Mesenchymal stem cell (in vitro differentiated cells and primary cell): ENCODE data around the gene RAB1A.
A peak's percentile ranks its signal among the peaks of the same experiment; 100 is the strongest.

Experiments used
- DNase-seq: peaks from one replicate; pipeline ENCODE4 v3.0.0-alpha.2; 2013
- H2AFZ ChIP-seq: one replicate; pipeline ENCODE4 v1.6.1; 2013; ENCODE audit warnings: low read depth, mild to moderate bottlenecking, control low read depth, inconsistent platforms, low read length, moderate library complexity
- H2AK5ac ChIP-seq: 2 replicates; pipeline ENCODE4 v1.6.1; 2013; ENCODE audit warnings: low read length, moderate library complexity, mild to moderate bottlenecking, inconsistent platforms; ENCODE audit not compliant: severe bottlenecking
- H2BK120ac ChIP-seq: one replicate; pipeline ENCODE4 v1.6.1; 2013; ENCODE audit warnings: low read depth, mild to moderate bottlenecking, inconsistent platforms, low read length, moderate library complexity
- H2BK12ac ChIP-seq, 2 experiments: one replicate each; pipeline ENCODE4 v1.6.1; 2013; ENCODE audit warnings: inconsistent platforms in 2 of 2, low read length in 2 of 2, mild to moderate bottlenecking in 2 of 2, moderate library complexity in 2 of 2, control low read depth in 1 of 2
- H2BK15ac ChIP-seq: one replicate; pipeline ENCODE4 v1.6.1; 2013; ENCODE audit warnings: mild to moderate bottlenecking, low read depth, inconsistent platforms; ENCODE audit not compliant: poor library complexity, severe bottlenecking
- H2BK5ac ChIP-seq: 2 replicates; pipeline ENCODE4 v1.6.1; 2013; ENCODE audit warnings: low read depth, mild to moderate bottlenecking, low read length, control low read depth, inconsistent platforms; ENCODE audit not compliant: poor library complexity, severe bottlenecking
- H3K14ac ChIP-seq, 2 experiments: one replicate each; pipeline ENCODE4 v1.6.1; 2013; ENCODE audit warnings: inconsistent platforms in 2 of 2, low read length in 2 of 2, control low read depth in 1 of 2, mild to moderate bottlenecking in 1 of 2, moderate library complexity in 1 of 2
- H3K18ac ChIP-seq, 2 experiments: one replicate each; pipeline ENCODE4 v1.6.1; 2013; ENCODE audit warnings: inconsistent platforms in 2 of 2, low read length in 2 of 2, control low read depth in 1 of 2, low read depth in 1 of 2, mild to moderate bottlenecking in 1 of 2
- H3K23ac ChIP-seq, 2 experiments: one replicate each; pipeline ENCODE4 v1.6.1; 2013; ENCODE audit warnings: inconsistent platforms in 2 of 2, low read length in 2 of 2, mild to moderate bottlenecking in 2 of 2, moderate library complexity in 2 of 2, control low read depth in 1 of 2
- H3K27ac ChIP-seq: 2 replicates; pipeline ENCODE4 v1.5.1; 2013; ENCODE audit warnings: mild to moderate bottlenecking, moderate library complexity, low read length, control low read depth, inconsistent platforms; ENCODE audit not compliant: poor library complexity, severe bottlenecking
- H3K27me3 ChIP-seq, 2 experiments: 2 replicates each; pipeline versions ENCODE4 v1.6.1 to v1.7.0; 2013; ENCODE audit warnings: low read length in 2 of 2, mild to moderate bottlenecking in 2 of 2, moderate library complexity in 2 of 2, control low read depth in 1 of 2, inconsistent platforms in 1 of 2; ENCODE audit not compliant: control insufficient read depth in 1 of 2, insufficient read depth in 1 of 2
- H3K36me3 ChIP-seq, 2 experiments: 2 replicates each; pipeline versions ENCODE4 v1.6.1 to v1.7.0; 2013; ENCODE audit warnings: low read length in 2 of 2, control low read depth in 1 of 2, inconsistent platforms in 1 of 2, low read depth in 1 of 2, mild to moderate bottlenecking in 1 of 2; ENCODE audit not compliant: insufficient read depth in 2 of 2, control insufficient read depth in 1 of 2
- H3K4ac ChIP-seq, 2 experiments: one replicate each; pipeline ENCODE4 v1.6.1; 2013; ENCODE audit warnings: inconsistent platforms in 2 of 2, low read length in 2 of 2, mild to moderate bottlenecking in 2 of 2, moderate library complexity in 2 of 2, control low read depth in 1 of 2, low read depth in 1 of 2
- H3K4me1 ChIP-seq: 2 replicates; pipeline ENCODE4 v1.6.1; 2013; ENCODE audit warnings: low read depth, low read length, control low read depth; ENCODE audit not compliant: control insufficient read depth, insufficient read depth
- H3K4me2 ChIP-seq: 2 replicates; pipeline ENCODE4 v1.6.1; 2013; ENCODE audit warnings: low read length, mild to moderate bottlenecking, inconsistent platforms; ENCODE audit not compliant: poor library complexity, severe bottlenecking
- H3K4me3 ChIP-seq, 2 experiments: 2 replicates each; pipeline versions ENCODE4 v1.5.1 to v1.7.0; 2013; ENCODE audit warnings: low read length in 2 of 2, mild to moderate bottlenecking in 2 of 2, control low read depth in 1 of 2, low read depth in 1 of 2; ENCODE audit not compliant: insufficient read depth in 1 of 2
- H3K79me1 ChIP-seq: replicated peaks from 2 replicates; pipeline ENCODE4 v1.6.1; 2013; ENCODE audit warnings: mild to moderate bottlenecking, control low read depth, low read length, inconsistent platforms; ENCODE audit not compliant: poor library complexity, severe bottlenecking
- H3K9ac ChIP-seq: 2 replicates; pipeline ENCODE4 v1.7.0; 2013; ENCODE audit warnings: mild to moderate bottlenecking, low read length, moderate library complexity
- H3K9me3 ChIP-seq: 2 replicates; pipeline ENCODE4 v1.7.0; 2013; ENCODE audit warnings: mild to moderate bottlenecking, low read length; ENCODE audit not compliant: control insufficient read depth
- H4K8ac ChIP-seq: one replicate; pipeline ENCODE4 v1.6.1; 2013; ENCODE audit warnings: inconsistent platforms, mild to moderate bottlenecking, low read length, moderate library complexity
- H4K91ac ChIP-seq: one replicate; pipeline ENCODE4 v1.6.1; 2013; ENCODE audit warnings: mild to moderate bottlenecking, low read length, inconsistent platforms
- WGBS: methylation state at CpG from one replicate; pipeline ENCODE4 v1.1.7; 2013; ENCODE audit warnings: mixed read lengths; 5-methylcytosine and 5-hydroxymethylcytosine counted together

Gene RAB1A

DNA sequence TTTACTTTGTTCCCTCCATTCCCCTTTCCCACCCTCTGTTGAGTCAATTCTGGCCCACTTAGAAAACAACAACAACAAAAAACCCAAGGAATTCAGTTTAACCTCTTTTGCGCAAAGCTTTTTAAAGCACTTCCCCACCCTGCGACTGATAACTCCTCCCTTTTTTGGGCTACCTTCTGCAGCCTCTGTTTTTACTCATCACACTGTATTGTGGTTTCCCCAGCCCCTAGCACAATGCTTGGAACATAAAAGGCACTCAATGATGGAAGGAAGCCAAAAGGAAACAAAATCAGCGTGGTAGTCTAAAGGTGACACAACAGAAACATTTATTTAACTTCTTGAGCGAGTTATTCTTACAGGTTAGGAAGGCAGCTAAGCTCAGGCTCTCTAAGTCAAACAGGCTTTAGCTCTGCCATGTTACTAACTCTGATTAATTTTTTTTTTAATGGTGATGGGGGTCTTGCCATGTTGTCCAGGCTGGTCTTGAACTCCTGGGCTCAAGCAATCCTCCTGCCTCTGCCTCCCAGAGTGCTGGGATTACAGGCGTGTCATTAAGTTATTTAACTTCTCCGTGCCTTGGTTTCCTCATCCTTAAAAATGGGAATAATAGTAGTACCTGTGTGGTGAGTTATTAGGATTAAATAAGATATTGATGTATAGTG lies 72.4 kb downstream of the RAB1A start:
- peak overlapping the region in 1 of 2 experiments; percentile 92 for H3K4me3 ChIP-seq
- no peak overlapping the region for H2AFZ ChIP-seq
- no peak overlapping the region for H3K4ac ChIP-seq
- H3K18ac ChIP-seq: no peak overlapping the region
- H3K14ac ChIP-seq: no peak overlapping the region
- no peak overlapping the region for H2BK15ac ChIP-seq
- no peak overlapping the region for H2BK12ac ChIP-seq
- no peak overlapping the region for H2BK120ac ChIP-seq
- no peaks in the 10 kb centered on the region for H3K9me3 ChIP-seq
- DNase-seq: no peak
- peaks cover 0 to 5% of the 10 kb centered on the region in 2 experiments for H3K36me3 ChIP-seq
- no peak overlapping the region for H3K27ac ChIP-seq
- H3K23ac ChIP-seq: no peak overlapping the region
- peaks cover 15% of the 10 kb centered on the region for H3K79me1 ChIP-seq
- H3K4me1 ChIP-seq: peaks cover 8% of the 10 kb centered on the region
- 86% methylated on average over 6 of the region's 6 CpGs for WGBS
- H2AK5ac ChIP-seq: no peak overlapping the region
- peak overlapping the region; percentile 36 for H3K4me2 ChIP-seq
- no peak overlapping the region for H4K91ac ChIP-seq
- no peak overlapping the region for H4K8ac ChIP-seq
- peak overlapping the region; percentile 94 for H3K9ac ChIP-seq
- peaks cover 0 to 7% of the 10 kb centered on the region in 2 experiments for H3K27me3 ChIP-seq
- H2BK5ac ChIP-seq: no peak overlapping the region

DNA sequence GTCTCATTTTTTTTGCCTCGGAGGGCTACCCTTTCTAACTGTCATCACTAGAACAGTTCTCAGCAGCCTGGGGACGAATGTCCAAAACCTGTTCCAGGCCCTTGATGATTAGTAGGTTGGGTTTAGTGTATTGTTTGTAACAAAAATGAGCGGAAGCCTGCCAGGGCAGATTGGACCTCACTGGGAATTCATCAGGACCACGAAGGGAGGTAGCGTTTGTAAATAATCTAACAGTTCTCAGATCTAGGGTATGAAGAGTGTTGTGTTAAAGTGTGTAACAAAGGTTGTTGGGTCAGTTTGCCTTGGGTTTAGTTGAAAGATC lies 72.9 kb downstream of the RAB1A start:
- Histone ChIP-seq H3K14ac (no peak overlapping the region), H3K4me1 (peaks cover 8% of the 10 kb centered on the region), H3K4me3 (peak overlapping the region; percentile 90 to 92), H3K18ac (peak overlapping the region in 1 of 2 experiments; percentile 61), H2BK12ac (no peak overlapping the region), H2AK5ac (no peak overlapping the region), H2BK5ac (no peak overlapping the region), H4K91ac (no peak overlapping the region), H3K9me3 (no peaks in the 10 kb centered on the region), H2BK120ac (no peak overlapping the region), H4K8ac (no peak overlapping the region), H2BK15ac (no peak overlapping the region), H3K27ac (no peak overlapping the region), H3K27me3 (peaks cover 0 to 7% of the 10 kb centered on the region in 2 experiments), H3K79me1 (peaks cover 14% of the 10 kb centered on the region), H3K36me3 (peaks cover 0 to 5% of the 10 kb centered on the region in 2 experiments), H3K4ac (peak overlapping the region in 1 of 2 experiments; percentile 17), H3K4me2 (peak overlapping the region; percentile 75), H3K23ac (no peak overlapping the region), H2AFZ (no peak overlapping the region), H3K9ac (peak overlapping the region; percentile 94)
- WGBS: 22% methylated on average over 5 of the region's 5 CpGs
- DNase-seq: no peak

GRCh38 chr2:65056215-65057053 lies 73.5 kb downstream of the RAB1A start, which contains the start of gene CEP68:
CEP68 (plus strand) TSS chr2:65056416; CDS start chr2:65069445, 13,029 bp downstream.
- peak within 1 kb of the TSS; percentile 76 for H4K8ac ChIP-seq
- H4K91ac ChIP-seq: no peak within 1 kb of the TSS
- H3K27ac ChIP-seq: no peak within 1 kb of the TSS
- H2BK15ac ChIP-seq: no peak within 1 kb of the TSS
- H3K4me1 ChIP-seq: peaks cover 6% of the 10 kb centered on the region
- peak; percentile 97 for DNase-seq
- peaks cover 0 to 5% of the 10 kb centered on the region in 2 experiments for H3K36me3 ChIP-seq
- peak within 1 kb of the TSS in 1 of 2 experiments; percentile 61 for H3K18ac ChIP-seq
- H3K9me3 ChIP-seq: no peaks in the 10 kb centered on the region
- peak within 1 kb of the TSS; percentile 90 to 92 for H3K4me3 ChIP-seq
- H3K27me3 ChIP-seq: peaks cover 0 to 7% of the 10 kb centered on the region in 2 experiments
- peak within 1 kb of the TSS; percentile 94 for H3K9ac ChIP-seq
- H3K23ac ChIP-seq: peak within 1 kb of the TSS in 1 of 2 experiments; percentile 81
- peak within 1 kb of the TSS in 1 of 2 experiments; percentile 17 for H3K4ac ChIP-seq
- H2AK5ac ChIP-seq: no peak within 1 kb of the TSS
- peak within 1 kb of the TSS in 1 of 2 experiments; percentile 87 for H3K14ac ChIP-seq
- H3K4me2 ChIP-seq: peak within 1 kb of the TSS; percentile 100
- 1% methylated on average over 87 of the region's 99 CpGs for WGBS
- peaks cover 9% of the 10 kb centered on the region for H3K79me1 ChIP-seq
- H2BK5ac ChIP-seq: no peak within 1 kb of the TSS
- H2AFZ ChIP-seq: peak within 1 kb of the TSS; percentile 100
- peak within 1 kb of the TSS; percentile 31 to 44 for H2BK12ac ChIP-seq
- peak within 1 kb of the TSS; percentile 52 for H2BK120ac ChIP-seq
